Measurements from ENCODE around the gene CHST1.

The CHST1 gene

DNA sequence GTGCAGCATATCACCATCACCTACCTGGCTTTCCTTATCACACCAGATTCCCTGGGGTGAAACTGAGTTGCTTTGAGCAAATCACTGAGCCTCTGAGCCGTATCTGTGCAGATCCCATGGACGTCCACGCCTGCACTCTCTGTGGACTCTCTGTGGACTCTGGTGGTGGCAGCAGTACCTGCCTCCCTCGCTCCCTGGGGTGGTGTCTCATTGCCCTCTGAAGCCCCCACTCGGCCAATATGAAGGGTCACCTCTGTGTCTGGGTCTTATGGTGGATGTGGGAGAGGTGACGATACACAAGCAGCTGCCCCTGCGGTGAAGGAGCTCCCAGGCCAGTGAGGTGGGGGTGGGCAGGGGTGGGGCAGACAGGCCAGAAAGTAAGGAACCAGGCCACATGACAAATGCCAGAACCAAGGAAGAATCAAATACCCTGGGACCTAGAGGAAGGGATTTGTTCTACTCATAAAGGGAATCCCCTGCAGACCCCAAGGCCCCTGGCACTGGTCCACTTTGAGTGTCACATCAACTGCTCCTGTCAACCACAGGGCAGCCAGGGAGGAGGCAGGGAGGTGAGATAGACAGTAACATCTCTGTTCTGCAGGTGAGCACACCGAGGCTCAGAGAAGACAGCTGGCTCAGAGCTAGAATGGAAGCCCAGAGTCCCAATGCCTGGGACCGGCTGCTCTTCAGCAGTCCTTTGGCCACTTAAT lies 9.2 kb upstream of the CHST1 start:
- no peak for DNase-seq (ENCODE audit: low spot score)

DNA sequence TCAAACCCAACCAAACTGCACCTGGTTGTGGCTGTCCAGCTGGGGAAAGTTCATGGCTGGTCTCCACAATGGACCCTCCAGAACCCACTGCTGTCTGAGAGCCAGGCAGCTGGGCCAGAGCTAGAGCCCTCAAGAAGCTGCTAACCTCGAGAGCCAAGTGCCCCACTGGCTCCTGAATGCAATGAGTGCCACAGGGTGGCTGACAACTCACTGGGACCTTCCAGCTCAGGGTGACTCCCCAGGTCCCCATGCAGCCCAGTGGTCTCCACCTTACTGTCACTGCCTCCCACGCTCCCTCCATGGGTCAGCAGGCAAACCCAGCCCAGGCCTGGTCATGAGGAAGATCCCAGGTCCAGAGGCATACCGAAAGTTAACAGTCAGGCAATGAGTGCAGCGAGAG lies 8.0 kb upstream of the CHST1 start:
- no peak for DNase-seq (ENCODE audit: low spot score)

DNA sequence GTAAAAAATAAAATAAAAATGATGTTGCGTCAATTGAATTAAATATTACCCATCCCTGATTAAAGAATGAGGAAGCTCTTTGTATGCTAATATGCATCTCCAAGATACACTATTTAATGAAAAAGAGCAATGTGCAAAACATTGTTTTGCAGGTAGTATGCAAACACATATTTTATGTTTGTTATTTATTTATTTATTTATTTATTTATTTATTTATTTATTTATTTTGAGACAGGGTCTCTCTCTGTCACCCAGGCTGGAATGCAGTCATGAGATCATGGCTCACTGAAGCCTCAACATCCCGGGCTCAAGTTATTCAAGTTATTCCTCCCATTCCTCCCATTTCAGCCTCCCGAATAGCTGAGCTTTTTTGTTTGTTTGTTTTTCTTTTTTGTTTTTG lies 7.2 kb upstream of the CHST1 start:
- no peak for DNase-seq (ENCODE audit: low spot score)

DNA sequence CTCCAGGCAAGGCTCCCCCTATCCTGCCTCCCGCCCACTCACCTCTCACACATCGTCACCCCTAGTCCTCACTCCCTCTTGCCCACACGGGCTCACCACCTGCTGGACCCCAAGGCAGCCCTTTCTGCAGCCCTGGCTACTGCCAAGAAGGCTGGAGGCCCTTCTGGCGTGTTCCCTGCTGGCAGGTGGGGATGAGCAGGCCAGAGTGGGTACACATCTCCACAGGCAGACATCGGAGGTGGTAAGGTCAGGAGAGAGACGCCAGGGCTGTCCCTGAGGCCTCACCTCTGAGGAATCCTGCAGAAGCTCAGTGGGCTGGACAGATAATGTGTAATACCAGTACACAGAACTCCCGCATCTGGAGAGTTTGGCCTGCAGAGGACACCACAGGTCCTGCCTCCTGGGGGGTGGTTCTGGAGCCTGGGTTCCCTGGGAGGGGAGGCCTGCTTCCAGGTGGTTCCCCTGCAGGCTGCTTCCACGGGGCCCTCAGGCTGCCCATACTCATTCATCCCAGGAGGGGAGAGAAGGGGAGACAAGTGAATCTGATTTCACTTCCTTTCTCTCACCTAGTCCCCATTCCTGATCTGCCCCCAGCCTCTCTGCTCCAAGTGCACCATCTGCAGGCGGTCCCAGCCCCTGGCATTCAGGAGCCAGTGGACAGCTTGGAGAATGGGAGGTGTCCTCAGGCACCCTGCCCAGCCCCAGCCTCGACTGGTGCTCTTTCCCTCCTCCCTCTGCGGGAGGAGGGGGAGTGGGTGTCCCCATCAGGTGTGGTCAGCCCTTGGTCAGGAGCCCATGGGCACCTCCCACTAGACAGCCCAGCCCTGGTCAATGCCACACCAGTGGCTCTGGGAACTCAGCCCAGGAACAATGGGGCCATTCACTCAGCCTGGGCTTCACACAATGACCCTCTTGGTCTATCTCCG lies 6.1 kb upstream of the CHST1 start:
- DNase-seq (ENCODE audit: low spot score), result no peak

DNA sequence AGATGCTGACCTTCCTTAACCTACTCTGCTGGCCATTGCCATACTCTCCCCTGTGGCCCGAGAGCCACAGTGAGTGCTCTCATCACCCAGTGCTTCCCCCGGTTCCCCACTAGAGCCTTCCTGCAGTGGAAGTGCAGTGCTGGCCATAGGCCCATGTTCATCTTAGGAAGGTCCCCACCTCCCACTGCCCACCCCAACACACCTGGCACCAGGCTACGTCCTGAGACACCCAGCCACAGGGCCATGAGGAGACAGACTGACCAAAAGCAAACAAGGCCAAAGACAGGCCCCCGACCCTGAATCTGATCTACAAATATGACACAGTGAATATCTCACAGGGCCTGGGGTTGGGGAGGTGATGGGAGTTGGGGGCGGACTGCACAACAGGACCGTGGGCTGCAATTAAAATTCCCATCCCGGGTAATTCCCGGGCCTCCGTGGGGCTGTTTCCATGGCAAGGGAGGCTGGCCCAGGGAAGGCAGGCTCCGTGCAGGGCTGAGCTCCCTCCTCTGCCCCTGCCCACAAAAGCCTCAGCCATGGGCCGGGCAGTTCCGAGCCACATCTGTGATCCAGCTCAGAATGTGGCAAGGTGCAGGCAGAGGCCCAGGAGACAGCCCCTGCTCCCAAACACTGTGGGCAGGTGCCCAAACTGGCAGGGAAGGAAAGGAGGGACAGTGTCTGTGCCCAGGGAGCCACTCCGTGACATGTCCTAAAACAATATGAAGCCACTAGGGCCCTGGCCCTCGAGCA lies 5.1 kb upstream of the CHST1 start:
- no peak for DNase-seq (ENCODE audit: low spot score)

DNA sequence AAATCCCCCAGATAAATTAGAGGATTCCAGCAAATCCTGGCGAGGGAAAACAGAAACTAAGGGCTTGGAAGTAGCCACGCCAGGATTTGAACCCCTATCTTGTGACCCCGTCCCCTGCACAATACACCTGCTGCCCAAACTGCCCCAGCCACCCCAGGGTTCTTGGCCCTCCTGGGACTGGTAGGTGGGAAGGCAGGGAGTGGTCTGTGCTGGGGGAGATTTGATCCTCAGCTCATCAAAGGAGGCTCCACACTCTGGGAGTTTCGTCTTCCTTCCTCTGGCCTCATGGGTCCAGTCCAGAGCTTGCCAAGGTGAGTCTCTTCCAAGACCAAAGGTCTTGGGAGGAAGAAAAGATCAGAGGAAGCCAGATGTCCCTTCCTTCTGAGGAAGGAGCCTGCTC lies 4.5 kb upstream of the CHST1 start:
- DNase-seq (ENCODE audit: low spot score), result no peak

DNA sequence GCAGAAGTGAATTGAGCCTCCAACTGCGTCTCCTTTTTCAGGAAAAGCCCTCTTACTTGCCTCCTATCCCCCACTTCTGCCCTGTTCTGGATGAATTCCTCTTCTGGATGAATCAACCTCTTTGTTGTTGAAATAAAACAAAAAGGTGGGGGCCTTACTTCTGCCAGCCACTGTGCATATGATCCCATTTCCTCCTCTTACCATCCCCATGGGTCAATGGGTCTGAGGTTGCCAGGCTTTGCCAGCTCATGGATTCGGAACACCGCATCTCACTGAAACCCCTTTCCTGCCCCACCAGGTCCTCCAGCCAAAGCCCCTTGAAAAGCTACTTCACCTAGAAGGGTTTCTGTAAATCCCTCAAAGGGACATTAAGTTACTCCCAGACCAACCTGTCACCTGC lies 3.7 kb upstream of the CHST1 start:
- DNase-seq (ENCODE audit: low spot score), result no peak

DNA sequence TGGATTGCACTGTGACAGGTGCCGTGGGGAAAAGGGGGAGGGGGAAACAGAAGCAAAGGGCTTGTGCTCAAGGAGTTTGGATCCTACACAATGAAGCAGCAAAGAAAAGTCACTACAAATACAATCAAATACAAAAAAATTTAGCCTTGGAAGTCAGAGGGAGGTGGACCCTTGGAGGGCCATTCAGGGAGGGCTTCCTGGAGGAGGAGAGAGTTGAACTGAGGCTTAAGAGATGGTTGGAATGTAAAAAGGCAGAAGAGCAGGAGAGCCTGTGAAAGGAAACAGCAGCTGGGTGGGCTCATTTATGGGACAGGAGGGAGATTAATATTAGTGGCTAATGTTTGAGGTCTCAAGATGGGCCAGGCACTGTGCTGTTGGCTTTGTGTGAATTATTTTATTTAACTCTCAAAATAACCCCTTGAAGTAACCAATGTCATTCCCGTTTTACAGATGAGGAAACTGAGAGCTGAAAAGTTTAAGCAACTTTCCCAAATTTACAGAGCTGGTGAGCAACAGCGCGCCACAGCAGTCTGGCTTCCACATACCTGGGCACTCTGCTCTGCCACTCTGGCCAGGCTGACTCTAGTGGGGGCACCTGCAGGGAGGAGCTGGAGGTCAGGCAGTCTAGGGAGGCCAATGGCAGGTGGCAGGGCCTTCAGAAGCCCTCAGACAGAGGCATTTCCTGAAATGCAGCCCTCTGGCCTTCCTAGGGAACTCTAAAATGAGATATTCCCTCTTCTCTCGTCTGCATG lies 2.7 kb upstream of the CHST1 start:
- DNase-seq (ENCODE audit: low spot score), result no peak

DNA sequence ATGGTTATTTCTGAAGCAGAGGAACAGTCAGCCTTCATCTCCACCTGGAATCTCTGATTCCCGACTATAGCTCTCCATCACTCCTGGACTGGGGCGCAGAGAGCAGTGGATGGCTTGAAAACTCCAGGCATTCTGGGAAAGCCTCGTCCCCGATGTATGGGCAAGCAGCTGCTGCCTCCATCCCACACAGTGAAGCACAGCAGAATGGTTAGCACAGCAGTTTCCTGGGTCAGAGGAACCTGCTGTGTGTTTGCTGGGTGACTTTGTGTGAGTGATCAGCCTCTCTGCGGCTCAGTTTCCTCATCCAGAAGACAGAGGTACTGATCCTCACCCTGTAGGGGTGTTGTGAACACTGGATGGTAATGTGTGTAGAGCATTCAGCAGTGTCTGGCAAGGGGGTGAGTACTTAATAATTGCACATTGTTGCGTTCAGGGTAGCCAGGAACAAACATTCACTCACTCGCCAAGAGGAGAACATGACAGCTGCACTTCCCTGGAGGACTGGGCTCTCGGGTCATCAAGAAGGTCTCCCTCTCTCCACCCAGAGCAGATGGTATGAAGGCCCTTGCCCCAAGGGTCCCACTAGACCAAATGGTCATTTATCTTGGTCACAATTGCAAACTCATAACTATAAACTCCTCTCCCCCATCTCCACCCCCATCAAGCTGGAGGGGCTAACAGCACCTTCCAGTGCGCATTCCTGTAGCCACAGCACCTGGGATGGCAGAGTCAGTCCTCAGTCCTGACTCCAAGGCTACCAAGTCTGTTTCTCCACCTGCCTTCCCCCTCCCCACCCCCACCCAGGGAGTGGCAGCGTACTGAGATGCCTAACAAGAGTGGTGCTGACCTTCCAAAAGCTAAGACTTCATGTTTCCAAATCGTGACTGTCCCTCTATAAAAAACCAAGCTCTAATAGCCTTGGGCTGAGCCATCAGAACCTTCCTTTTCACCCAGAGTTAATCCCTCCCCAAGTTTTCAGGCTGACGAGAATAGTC lies 1.5 kb upstream of the CHST1 start:
- DNase-seq (ENCODE audit: low spot score), result no peak

DNA sequence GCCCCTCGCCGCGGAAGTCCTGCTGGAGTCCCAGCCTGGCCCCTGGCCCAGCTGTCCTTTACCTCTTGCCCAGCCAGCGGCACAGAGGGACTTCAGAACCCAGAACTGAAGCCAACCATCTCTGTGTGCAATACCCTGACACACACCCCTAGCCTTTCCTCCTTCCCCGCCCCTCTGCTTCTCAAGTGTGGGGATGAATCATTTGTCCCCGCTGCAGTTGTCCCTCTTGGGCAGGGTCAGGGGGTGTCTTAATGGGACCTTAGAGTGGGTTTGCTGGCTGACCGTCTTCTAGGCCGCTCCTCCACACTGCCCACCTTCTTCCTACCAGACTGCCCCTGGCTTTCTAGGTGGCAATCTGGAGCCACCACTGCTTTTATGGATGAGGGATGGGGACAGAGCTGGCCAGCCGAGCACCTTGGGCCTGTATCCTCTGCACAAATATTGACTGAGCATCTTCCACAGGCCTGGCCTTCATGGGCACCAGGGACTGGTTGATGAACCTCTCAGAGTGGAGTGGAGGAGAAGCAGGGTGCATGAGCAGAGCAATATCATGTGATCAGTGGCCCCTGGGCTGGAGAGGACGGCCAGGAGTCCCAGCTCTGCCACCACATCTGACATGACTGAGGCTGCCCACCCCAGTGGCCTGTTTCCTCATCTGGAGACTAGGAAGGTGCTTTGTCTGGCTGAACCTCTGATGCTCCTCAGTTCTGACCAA lies 668 bp upstream of the CHST1 start:
- no peak for DNase-seq (ENCODE audit: low spot score)

DNA sequence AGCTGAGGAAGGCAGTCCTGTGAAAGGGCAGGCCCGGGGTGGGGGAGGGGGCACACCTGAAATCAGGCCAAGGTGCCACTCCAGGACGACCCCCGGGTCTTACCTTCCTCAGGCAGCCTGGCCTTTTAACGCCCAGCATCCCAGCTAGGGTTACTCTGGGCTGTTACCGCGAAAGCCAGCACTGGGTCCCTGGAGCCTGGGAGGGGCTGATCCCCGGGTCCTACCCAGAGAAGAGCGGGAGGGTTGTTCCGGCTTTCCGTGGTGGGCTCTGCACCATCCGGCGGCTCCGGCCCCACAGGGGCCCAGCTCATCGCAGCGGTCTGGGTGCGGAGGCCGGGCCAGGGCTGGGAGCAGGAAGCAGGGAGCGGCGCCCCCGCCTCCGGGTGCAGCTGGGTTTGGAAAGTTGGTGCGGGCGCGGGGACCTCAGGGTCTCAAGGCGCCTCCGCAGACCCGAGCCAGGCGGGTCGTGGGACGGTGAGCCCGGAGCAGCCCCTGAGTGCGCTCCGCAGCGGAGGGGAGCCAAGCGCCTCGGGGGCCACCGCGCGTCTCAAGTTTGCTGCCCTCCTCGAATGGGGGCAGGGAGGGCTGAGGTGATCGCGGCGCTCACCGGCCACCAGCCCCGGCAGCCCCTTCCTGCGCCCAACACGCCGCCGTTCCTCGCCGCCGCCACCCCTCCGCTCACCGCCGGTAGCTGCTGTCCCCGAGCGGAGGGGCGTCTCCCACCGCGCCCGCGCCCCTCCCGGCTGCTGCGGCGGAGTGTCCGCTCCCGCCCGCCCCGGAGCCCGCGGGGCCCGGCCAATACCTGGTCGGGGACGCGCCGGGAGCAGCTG lies 831 bp downstream of the CHST1 start:
- no peak for DNase-seq (ENCODE audit: low spot score)

DNA sequence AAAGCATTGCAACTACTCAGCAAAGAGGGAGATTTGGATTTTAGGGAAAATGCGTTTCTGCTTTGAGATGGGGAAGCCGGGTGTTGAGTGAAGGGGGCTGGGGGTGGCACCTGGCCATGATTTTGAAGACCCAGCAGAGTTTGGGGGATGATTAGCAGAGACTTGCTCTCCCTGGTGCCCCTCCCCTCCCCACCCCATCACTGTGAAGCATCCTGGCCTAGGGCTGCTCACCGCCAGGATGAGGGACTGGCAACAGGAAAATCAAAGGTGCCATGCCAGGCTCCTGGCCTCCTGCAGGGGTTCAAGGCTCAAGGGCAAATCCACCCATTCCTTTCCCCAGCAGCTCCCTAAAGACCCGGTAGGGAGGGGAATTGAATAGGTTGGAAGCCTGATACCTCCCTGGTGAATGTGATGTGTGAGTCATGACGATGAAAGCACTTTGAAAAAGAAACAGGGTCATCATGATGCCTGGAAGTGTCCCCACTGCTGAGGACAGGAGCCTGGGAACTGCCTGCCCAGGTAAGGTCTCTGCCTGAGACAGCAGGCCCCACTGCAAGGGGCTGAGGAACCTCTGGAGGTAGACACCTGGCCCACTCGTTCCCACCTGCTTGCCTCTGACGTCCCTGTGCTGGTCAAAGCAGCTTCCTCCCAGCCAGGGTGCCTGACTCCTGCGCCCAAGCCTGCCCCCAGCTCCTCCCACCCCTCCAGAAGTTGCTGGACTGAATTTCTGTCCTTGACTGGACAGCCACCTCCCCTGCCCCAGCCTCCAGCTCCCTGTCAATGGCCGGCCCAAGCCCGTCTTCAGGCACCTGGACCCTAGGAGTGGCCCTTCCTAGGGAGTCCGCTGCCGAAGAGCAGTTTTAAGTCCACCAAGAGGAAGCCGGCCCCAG lies 1.7 kb downstream of the CHST1 start:
- no peak for DNase-seq (ENCODE audit: low spot score)

DNA sequence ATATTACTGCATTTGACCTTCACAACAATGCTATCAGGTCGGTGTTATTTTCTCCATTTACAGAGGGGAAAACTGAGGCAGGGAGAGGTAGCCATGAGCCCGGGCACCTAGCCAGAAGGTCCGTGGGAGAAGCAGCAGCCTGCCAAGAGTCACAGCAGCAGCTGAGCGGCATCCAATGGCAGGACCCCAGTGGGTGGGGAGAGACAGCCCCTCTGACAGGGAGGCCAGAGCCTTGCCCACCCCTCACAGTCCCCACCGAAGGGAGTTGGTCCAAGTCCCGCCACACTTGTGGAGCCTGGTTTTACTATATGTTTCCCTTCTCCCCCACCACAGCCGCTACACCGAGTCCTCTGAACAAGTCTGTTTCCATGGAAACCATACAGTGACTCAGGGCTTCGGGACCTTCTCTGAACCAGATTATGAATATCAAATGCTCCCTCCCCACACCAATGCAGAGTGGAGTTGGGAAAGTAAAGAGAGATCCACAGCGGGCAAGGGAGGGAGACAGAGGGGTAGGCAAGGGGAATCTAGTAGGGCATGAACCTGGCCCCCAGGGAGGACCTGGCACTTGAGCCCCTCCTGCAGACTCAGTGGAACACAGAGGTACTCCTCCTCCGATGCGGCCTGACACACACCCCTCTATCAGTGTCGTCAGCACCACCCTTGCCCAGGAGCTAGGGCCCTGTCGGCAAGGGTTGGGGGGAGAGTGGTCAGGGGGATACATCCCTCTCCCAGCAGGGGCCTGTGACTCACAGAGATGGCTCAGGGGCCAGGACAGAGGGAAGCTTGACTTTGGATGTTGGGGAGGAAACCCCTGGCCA lies 2.5 kb downstream of the CHST1 start:
- peak; percentile 8 for DNase-seq (ENCODE audit: low spot score)

DNA sequence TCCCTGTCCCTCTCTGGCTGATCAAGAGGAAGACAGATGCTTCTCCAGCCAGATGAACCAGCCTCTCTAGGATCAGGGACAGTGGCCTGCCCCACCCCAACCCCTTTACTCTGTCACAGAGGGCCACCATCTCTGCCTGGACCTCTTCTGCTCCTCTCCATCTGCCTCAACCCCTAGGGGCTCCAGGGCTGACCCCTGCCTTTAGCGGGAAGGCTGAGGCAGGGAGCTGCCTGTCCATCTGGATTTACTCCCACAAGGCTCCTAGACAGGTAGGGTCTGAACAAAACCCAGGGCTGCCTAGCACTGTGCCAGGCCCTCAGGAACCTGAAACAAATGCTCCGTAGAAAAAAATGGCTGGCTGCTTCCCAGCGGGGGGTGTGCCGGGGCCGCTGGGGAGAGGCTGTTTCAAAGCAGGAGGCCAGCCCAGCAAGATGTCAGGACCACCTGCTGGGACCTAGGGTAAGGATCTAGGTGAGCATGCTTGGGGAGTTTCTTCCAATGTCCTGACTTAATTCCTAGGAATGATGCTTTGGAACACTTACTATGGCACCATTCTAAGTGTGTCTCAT lies 3.2 kb downstream of the CHST1 start:
- DNase-seq (ENCODE audit: low spot score), result no peak

DNA sequence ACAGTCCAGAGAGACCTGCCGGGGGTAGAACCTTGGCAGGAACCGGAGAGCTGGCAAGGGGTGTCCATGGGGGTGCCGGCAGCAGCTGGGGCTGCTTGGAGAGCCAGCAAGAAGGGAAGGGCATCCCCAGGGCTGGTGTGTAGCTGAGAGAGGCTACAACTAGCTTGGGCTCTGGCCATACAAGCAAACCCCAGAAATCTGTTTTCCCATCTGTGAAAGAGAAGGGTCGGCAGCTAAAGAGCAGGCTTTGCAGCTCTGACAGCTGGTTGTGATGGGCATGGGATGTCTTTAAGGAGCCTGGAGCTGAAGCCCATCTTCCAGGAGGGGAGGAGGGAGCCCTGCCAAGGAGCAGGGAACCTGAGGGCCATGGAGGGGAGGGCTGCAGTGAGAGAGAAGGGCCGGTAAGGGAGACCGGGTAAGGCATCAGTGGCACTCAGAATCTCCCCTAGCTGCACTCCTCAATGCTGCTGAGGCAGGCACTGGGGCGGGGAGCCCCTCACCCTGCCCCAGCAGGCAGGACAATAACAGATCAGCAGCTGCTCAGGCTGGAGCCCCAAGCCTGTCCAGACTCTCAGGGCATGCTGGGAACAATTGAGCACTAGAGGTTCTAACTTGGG lies 3.9 kb downstream of the CHST1 start:
- no peak for DNase-seq (ENCODE audit: low spot score)

DNA sequence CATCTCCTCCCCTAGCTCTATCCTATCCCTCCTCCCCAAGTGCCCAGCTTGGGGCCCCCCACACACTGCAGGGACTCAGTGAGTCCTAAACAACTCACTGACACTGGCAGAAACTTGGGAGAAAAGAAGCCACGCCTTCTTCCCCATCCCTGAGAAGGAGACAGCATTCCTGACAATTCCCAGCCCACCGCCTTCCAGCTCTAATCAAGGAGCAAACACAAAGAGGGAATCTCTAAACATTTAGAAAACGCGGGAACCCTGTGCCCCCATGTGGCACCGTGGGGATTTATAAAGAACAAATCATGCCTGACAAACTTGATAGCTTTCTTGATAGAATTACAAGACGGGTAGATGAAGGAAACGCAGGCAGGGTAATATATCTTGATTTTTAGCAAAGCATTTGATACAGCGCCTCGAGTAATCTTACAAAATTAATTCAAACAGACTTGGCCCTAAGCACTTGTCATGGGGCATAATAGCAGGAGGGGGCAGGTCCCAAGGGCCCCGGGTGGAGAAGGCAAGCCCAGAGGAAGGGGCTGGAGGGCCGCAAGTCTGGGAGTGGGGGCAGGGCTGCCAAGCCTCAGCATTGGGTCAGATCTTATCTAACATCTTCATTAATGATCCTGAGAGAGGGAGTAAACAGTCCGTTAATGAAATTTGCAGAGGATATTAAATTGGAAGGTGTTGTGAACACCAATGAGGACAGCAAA lies 4.5 kb downstream of the CHST1 start:
- no peak for DNase-seq (ENCODE audit: low spot score)

Data from hematopoietic multipotent progenitor cell treated with erythropoietin and hydrocortisone succinate and interleukin-3 and kit ligand, for 17 days (in vitro differentiated cells).